ENCODE data around the gene PTPRN. TPM values are rescaled to one million over a fixed set of nuclear protein-coding genes. Genes with fewer than 3 reads are reported as not detected.
A peak's percentile ranks its signal among the peaks of the same experiment; 100 is the strongest.

PTPRN gene
- total RNA-seq, 1 experiment from 2014 or later = not detected

DNA sequence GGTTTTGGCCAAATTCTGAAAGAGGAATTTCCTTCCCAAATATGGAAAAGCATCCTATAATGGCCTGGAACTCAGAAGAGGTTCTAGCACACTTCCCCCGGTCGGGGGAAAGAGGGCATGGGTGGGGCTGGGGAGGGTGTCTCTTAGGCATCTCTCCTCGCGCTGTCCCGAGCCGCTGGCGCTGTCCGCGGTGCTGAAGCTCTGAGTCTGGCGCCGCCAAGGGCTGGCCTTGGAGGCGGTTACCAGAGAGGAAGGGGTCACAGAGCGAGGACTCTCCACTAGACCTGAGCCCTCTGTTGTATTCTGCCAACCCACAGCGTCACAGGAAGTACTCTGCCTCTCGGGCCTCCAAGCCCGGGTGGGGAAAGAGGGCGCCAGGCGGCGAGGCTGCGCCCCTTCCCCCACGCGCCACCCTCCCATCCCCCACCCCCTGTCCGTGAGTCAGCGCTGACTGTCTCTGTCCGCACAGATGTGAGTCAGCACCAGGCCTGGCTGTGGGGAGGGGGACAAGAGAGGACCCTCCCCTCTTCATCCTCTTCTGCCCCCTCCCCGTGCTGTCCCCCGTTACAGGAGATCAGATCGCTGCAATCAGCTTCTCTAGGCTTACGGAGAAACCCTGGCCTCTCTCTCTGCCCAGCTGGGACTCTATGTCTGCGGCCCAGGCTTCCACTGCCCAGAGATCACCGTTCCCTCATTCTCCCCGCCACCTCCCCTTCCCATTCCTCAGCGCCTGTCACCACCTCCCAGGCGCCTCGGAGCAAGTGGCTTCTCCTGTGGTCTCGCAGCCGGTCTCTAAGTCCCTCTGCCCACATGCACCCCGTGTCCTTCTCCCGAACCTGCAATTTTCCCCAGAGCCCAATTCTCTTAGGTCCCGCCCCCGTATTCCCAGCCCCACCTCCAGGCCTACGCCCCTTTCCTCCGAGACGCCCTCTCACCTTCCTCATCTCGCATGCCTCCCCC, 779 bp downstream of the PTPRN start:
- Histone ChIP-seq H3K4me3 (no peak overlapping the region), H3K27me3 (ENCODE audit: insufficient read depth, low read depth) (peaks cover 44% of the 10 kb centered on the region), H3K4me1 (replicated peaks; ENCODE audit: insufficient read depth) (no peaks in the 10 kb centered on the region), H4K20me1 (ENCODE audit: insufficient read depth) (0 out of 2 replicates have a peak, but pooled peaks cover 3% of the 10 kb centered on the region), H2AFZ (no peak overlapping the region), H3K36me3 (ENCODE audit: low read depth) (no peaks in the 10 kb centered on the region), H3F3A (ENCODE audit: insufficient read depth, low read depth) (no peaks in the 10 kb centered on the region), H3K9me3 (ENCODE audit: insufficient read depth, low read depth) (no peaks in the 10 kb centered on the region), H3K9me2 (ENCODE audit: insufficient read depth) (no peaks in the 10 kb centered on the region), H3K79me2 (ENCODE audit: low read depth) (no peaks in the 10 kb centered on the region), H3K4me2 (peak overlapping the region; percentile 26; the same call in 1 of the 2 replicates), H3K27ac (no peak overlapping the region)
- ChIA-PET CTCF (no interaction called here), POLR2A (ENCODE audit: unreplicated experiment) (interaction anchor here (0.6 kb wide), 1 partner anchor 757 kb away, joined by 6 read pairs; no protein-coding TSS in a partner anchor)
- DNase-seq = peak in 1 of 2 experiments; percentile 63
- no peak for TF ChIP-seq EZH2 (IDR thresholded peaks at IDR 0.05; ENCODE audit: low read depth)
- TF ChIP-seq CTCF (conservative IDR thresholded peaks at IDR 0.05) = no peak
- BruUV-seq (replicated peaks) = no TSS peak
- intact Hi-C loops (cut with micrococcal nuclease; ENCODE audit: unreplicated experiment) = loop anchor here (5.0 to 10.0 kb wide), 2 partner anchors 59 to 254 kb away; no protein-coding TSS in a partner anchor

- no peaks in the 10 kb centered on the region for H3K9me2 ChIP-seq (ENCODE audit: insufficient read depth)
- CTCF ChIA-PET = no interaction called here
- no peaks in the 10 kb centered on the region for H3K9me3 ChIP-seq (ENCODE audit: insufficient read depth, low read depth)
- H3F3A ChIP-seq (ENCODE audit: insufficient read depth, low read depth) = no peaks in the 10 kb centered on the region
- no peak overlapping the region for H3K4me3 ChIP-seq
- H3K4me2 ChIP-seq = no peak overlapping the region
- 0 out of 2 replicates have a peak, but pooled peaks cover 3% of the 10 kb centered on the region for H4K20me1 ChIP-seq (ENCODE audit: insufficient read depth)
- H3K27ac ChIP-seq = no peak overlapping the region
- POLR2A ChIA-PET (ENCODE audit: unreplicated experiment) = no interaction called here
- peaks cover 67% of the 10 kb centered on the region for H3K27me3 ChIP-seq (ENCODE audit: insufficient read depth, low read depth)
- BruUV-seq (replicated peaks) = no TSS peak
- no peaks in the 10 kb centered on the region for H3K79me2 ChIP-seq (ENCODE audit: low read depth)
- no peak for TF ChIP-seq CTCF (conservative IDR thresholded peaks at IDR 0.05)
- TF ChIP-seq EZH2 (IDR thresholded peaks at IDR 0.05; ENCODE audit: low read depth) = no peak
- H3K4me1 ChIP-seq (replicated peaks; ENCODE audit: insufficient read depth) = no peaks in the 10 kb centered on the region
- H3K36me3 ChIP-seq (ENCODE audit: low read depth) = no peaks in the 10 kb centered on the region
- no peak overlapping the region for H2AFZ ChIP-seq
- DNase-seq = no peak
- intact Hi-C loops (cut with micrococcal nuclease; ENCODE audit: unreplicated experiment) = loop anchor here (5.0 to 10.0 kb wide), 2 partner anchors 61 to 251 kb away; no protein-coding TSS in a partner anchor
These were observed 3.2 kb downstream of the PTPRN start for GRCh38 chr2:219306047-219306446.

DNA sequence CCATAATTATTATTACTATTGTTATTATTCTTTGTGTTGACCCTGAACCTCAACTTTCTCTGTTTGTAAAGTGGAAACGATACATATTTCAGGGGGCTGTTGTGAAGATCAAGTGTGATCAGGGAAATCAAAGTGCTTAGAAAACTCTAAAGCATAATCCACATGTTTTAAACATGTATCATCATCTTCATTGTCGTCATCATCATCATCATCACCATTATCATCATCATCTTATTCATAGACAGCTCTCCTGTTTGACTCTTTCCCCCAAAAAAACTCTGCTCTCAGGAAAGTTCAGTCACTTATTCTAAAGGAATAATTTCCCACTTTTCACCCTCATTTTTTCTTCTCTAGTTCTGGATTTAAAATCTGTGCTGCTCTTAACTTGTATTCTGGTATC, 5.0 kb downstream of the PTPRN start:
- no peaks in the 10 kb centered on the region for H3F3A ChIP-seq (ENCODE audit: insufficient read depth, low read depth)
- no peak overlapping the region for H2AFZ ChIP-seq
- TF ChIP-seq EZH2 (IDR thresholded peaks at IDR 0.05; ENCODE audit: low read depth) = no peak
- TF ChIP-seq CTCF (conservative IDR thresholded peaks at IDR 0.05) = no peak
- no peak for DNase-seq
- no peaks in the 10 kb centered on the region for H3K4me1 ChIP-seq (replicated peaks; ENCODE audit: insufficient read depth)
- no peaks in the 10 kb centered on the region for H3K79me2 ChIP-seq (ENCODE audit: low read depth)
- intact Hi-C loops (cut with micrococcal nuclease; ENCODE audit: unreplicated experiment) = loop anchor here (10.0 kb wide), 1 partner anchor 249 kb away; no protein-coding TSS in a partner anchor
- no peak overlapping the region for H3K27ac ChIP-seq
- no peaks in the 10 kb centered on the region for H3K9me2 ChIP-seq (ENCODE audit: insufficient read depth)
- H3K4me2 ChIP-seq = no peak overlapping the region
- peaks cover 84% of the 10 kb centered on the region for H3K27me3 ChIP-seq (ENCODE audit: insufficient read depth, low read depth)
- H4K20me1 ChIP-seq (ENCODE audit: insufficient read depth) = 0 out of 2 replicates have a peak, but pooled peaks cover 3% of the 10 kb centered on the region
- no peak overlapping the region for H3K4me3 ChIP-seq
- BruUV-seq (replicated peaks) = no TSS peak
- ChIA-PET POLR2A (ENCODE audit: unreplicated experiment) (interaction anchor here (0.8 kb wide), 1 partner anchor 245 kb away, joined by 8 read pairs; no protein-coding TSS in a partner anchor), CTCF (no interaction called here)
- no peaks in the 10 kb centered on the region for H3K36me3 ChIP-seq (ENCODE audit: low read depth)
- no peaks in the 10 kb centered on the region for H3K9me3 ChIP-seq (ENCODE audit: insufficient read depth, low read depth)
